GM23338 (cell line): ENCODE data around the gene CD82.

Experiments used
- CREB1 ChIP-seq: fragments of 250-450 bp; sonication (Bioruptor Pico); IDR thresholded peaks from 2 replicates; pipeline ENCODE4 v1.5.0; 2020; ENCODE audit warnings: low read depth, mild to moderate bottlenecking, moderate library complexity
- EZH2 ChIP-seq: fragments of 200-600 bp; sonication (generic); IDR thresholded peaks from one replicate; pipeline ENCODE4 v1.8.0; 2017; ENCODE audit warnings: antibody characterized with exemption, mild to moderate bottlenecking, low read depth; ENCODE audit not compliant: unreplicated experiment
- EZH2phosphoT487 ChIP-seq: fragments of 200-600 bp; sonication (generic); IDR thresholded peaks from one replicate; pipeline ENCODE4 v1.8.1; 2018; ENCODE audit warnings: antibody characterized with exemption; ENCODE audit not compliant: unreplicated experiment
- JUNB ChIP-seq: IDR thresholded peaks from one replicate; pipeline ENCODE4 v1.6.1; 2016; ENCODE audit warnings: antibody characterized with exemption; ENCODE audit not compliant: unreplicated experiment
- POLR2AphosphoS5 ChIP-seq: IDR thresholded peaks from 2 replicates; pipeline ENCODE4 v1.6.1; 2016; ENCODE audit warnings: antibody characterized with exemption, low read depth
- STAT1 ChIP-seq: IDR thresholded peaks from one replicate; pipeline ENCODE4 v1.6.1; 2016; ENCODE audit warnings: antibody characterized with exemption; ENCODE audit not compliant: unreplicated experiment
- ZNF114 ChIP-seq: fragments of 250-450 bp; sonication (Bioruptor Pico); IDR thresholded peaks from 2 replicates; pipeline ENCODE4 v1.5.0; 2020; ENCODE audit warnings: mild to moderate bottlenecking, moderate library complexity
- ZNF331 ChIP-seq: fragments of 250-450 bp; sonication (Bioruptor Pico); IDR thresholded peaks from 2 replicates; pipeline ENCODE4 v1.5.0; 2020; ENCODE audit warnings: low read depth, mild to moderate bottlenecking, moderate library complexity
- TF ChIP-seq, protein P1 (sequence below): IDR thresholded peaks from one replicate; pipeline ENCODE4 v1.6.1; 2018; ENCODE audit warnings: antibody characterized with exemption; ENCODE audit not compliant: unreplicated experiment
- TF ChIP-seq, protein P2 (sequence below), 2 experiments: fragments of 200-600 bp in 1 of 2; sonication (generic) in 1 of 2; conservative IDR thresholded peaks; 2 replicates each; pipeline versions ENCODE4 v1.5.1 to v1.6.1; 2016 to 2017; ENCODE audit warnings: antibody characterized with exemption in 2 of 2, low read depth in 2 of 2, mild to moderate bottlenecking in 2 of 2, moderate library complexity in 1 of 2
- TF ChIP-seq, protein P3 (sequence below): fragments of 250-450 bp; sonication (Bioruptor Pico); IDR thresholded peaks from 2 replicates; pipeline ENCODE4 v1.5.0; 2020; ENCODE audit warnings: mild to moderate bottlenecking, moderate library complexity
- TF ChIP-seq, protein P4 (sequence below): IDR thresholded peaks from 2 replicates; pipeline ENCODE4 v1.6.1; 2016; ENCODE audit warnings: antibody characterized with exemption

DNA sequence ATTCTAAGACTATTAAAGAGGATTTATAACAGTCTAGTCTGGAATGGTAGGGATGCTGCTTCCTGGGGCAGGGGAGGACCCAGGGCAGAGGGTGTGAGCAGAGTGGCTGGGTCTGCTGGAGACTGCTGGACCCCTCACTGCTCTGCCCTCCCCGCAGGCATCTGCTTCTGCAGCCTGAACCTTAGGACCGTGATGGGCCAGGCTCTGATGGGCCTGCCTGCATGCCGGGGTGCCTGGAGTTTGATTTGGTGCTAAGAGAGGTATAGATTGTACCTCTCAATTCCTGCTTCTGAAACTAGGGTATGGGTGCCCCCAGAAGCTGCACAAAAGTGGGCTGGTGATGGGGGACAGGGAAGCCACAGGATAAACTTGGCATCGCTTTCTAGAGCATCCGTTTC lies 54.9 kb downstream of the CD82 start:
- TF ChIP-seq EZH2: no peak
- TF ChIP-seq, protein P1, sequence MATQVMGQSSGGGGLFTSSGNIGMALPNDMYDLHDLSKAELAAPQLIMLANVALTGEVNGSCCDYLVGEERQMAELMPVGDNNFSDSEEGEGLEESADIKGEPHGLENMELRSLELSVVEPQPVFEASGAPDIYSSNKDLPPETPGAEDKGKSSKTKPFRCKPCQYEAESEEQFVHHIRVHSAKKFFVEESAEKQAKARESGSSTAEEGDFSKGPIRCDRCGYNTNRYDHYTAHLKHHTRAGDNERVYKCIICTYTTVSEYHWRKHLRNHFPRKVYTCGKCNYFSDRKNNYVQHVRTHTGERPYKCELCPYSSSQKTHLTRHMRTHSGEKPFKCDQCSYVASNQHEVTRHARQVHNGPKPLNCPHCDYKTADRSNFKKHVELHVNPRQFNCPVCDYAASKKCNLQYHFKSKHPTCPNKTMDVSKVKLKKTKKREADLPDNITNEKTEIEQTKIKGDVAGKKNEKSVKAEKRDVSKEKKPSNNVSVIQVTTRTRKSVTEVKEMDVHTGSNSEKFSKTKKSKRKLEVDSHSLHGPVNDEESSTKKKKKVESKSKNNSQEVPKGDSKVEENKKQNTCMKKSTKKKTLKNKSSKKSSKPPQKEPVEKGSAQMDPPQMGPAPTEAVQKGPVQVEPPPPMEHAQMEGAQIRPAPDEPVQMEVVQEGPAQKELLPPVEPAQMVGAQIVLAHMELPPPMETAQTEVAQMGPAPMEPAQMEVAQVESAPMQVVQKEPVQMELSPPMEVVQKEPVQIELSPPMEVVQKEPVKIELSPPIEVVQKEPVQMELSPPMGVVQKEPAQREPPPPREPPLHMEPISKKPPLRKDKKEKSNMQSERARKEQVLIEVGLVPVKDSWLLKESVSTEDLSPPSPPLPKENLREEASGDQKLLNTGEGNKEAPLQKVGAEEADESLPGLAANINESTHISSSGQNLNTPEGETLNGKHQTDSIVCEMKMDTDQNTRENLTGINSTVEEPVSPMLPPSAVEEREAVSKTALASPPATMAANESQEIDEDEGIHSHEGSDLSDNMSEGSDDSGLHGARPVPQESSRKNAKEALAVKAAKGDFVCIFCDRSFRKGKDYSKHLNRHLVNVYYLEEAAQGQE: no peak
- TF ChIP-seq, protein P2, sequence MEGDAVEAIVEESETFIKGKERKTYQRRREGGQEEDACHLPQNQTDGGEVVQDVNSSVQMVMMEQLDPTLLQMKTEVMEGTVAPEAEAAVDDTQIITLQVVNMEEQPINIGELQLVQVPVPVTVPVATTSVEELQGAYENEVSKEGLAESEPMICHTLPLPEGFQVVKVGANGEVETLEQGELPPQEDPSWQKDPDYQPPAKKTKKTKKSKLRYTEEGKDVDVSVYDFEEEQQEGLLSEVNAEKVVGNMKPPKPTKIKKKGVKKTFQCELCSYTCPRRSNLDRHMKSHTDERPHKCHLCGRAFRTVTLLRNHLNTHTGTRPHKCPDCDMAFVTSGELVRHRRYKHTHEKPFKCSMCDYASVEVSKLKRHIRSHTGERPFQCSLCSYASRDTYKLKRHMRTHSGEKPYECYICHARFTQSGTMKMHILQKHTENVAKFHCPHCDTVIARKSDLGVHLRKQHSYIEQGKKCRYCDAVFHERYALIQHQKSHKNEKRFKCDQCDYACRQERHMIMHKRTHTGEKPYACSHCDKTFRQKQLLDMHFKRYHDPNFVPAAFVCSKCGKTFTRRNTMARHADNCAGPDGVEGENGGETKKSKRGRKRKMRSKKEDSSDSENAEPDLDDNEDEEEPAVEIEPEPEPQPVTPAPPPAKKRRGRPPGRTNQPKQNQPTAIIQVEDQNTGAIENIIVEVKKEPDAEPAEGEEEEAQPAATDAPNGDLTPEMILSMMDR (conservative IDR thresholded peaks at IDR 0.05; ENCODE audit: low read depth in 2 of 2): no peak
- no peak for TF ChIP-seq ZNF331
- no peak for TF ChIP-seq POLR2AphosphoS5
- no peak for TF ChIP-seq CREB1 (CRISPR knock-in tag)
- TF ChIP-seq EZH2phosphoT487: no peak
- TF ChIP-seq, protein P3, sequence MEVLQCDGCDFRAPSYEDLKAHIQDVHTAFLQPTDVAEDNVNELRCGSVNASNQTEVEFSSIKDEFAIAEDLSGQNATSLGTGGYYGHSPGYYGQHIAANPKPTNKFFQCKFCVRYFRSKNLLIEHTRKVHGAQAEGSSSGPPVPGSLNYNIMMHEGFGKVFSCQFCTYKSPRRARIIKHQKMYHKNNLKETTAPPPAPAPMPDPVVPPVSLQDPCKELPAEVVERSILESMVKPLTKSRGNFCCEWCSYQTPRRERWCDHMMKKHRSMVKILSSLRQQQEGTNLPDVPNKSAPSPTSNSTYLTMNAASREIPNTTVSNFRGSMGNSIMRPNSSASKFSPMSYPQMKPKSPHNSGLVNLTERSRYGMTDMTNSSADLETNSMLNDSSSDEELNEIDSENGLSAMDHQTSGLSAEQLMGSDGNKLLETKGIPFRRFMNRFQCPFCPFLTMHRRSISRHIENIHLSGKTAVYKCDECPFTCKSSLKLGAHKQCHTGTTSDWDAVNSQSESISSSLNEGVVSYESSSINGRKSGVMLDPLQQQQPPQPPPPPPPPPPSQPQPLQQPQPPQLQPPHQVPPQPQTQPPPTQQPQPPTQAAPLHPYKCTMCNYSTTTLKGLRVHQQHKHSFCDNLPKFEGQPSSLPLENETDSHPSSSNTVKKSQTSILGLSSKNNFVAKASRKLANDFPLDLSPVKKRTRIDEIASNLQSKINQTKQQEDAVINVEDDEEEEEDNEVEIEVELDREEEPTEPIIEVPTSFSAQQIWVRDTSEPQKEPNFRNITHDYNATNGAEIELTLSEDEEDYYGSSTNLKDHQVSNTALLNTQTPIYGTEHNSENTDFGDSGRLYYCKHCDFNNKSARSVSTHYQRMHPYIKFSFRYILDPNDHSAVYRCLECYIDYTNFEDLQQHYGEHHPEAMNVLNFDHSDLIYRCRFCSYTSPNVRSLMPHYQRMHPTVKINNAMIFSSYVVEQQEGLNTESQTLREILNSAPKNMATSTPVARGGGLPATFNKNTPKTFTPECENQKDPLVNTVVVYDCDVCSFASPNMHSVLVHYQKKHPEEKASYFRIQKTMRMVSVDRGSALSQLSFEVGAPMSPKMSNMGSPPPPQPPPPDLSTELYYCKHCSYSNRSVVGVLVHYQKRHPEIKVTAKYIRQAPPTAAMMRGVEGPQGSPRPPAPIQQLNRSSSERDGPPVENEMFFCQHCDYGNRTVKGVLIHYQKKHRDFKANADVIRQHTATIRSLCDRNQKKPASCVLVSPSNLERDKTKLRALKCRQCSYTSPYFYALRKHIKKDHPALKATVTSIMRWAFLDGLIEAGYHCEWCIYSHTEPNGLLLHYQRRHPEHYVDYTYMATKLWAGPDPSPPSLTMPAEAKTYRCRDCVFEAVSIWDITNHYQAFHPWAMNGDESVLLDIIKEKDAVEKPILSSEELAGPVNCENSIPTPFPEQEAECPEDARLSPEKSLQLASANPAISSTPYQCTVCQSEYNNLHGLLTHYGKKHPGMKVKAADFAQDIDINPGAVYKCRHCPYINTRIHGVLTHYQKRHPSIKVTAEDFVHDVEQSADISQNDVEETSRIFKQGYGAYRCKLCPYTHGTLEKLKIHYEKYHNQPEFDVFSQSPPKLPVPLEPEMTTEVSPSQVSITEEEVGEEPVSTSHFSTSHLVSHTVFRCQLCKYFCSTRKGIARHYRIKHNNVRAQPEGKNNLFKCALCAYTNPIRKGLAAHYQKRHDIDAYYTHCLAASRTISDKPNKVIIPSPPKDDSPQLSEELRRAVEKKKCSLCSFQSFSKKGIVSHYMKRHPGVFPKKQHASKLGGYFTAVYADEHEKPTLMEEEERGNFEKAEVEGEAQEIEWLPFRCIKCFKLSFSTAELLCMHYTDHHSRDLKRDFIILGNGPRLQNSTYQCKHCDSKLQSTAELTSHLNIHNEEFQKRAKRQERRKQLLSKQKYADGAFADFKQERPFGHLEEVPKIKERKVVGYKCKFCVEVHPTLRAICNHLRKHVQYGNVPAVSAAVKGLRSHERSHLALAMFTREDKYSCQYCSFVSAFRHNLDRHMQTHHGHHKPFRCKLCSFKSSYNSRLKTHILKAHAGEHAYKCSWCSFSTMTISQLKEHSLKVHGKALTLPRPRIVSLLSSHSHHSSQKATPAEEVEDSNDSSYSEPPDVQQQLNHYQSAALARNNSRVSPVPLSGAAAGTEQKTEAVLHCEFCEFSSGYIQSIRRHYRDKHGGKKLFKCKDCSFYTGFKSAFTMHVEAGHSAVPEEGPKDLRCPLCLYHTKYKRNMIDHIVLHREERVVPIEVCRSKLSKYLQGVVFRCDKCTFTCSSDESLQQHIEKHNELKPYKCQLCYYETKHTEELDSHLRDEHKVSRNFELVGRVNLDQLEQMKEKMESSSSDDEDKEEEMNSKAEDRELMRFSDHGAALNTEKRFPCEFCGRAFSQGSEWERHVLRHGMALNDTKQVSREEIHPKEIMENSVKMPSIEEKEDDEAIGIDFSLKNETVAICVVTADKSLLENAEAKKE: no peak
- TF ChIP-seq, protein P4, sequence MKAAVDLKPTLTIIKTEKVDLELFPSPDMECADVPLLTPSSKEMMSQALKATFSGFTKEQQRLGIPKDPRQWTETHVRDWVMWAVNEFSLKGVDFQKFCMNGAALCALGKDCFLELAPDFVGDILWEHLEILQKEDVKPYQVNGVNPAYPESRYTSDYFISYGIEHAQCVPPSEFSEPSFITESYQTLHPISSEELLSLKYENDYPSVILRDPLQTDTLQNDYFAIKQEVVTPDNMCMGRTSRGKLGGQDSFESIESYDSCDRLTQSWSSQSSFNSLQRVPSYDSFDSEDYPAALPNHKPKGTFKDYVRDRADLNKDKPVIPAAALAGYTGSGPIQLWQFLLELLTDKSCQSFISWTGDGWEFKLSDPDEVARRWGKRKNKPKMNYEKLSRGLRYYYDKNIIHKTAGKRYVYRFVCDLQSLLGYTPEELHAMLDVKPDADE: no peak
- no peak for TF ChIP-seq JUNB
- no peak for TF ChIP-seq ZNF114
- no peak for TF ChIP-seq STAT1
